Measurements from ENCODE around the gene C1orf94.

C1orf94 gene

GRCh38 chr1:34176830-34177603, at the start of gene C1orf94:
C1orf94 (plus strand) TSS chr1:34176907; CDS start chr1:34177790, 883 bp downstream.
- DNase-seq (ENCODE audit: low spot score): no peak

- no peak for DNase-seq (ENCODE audit: low spot score)
These were observed 49.4 kb upstream of the C1orf94 start for GRCh38 chr1:34127006-34128000.

GRCh38 chr1:34128186-34128889, 48.4 kb upstream of the C1orf94 start:
- DNase-seq (ENCODE audit: low spot score): no peak

- DNase-seq (ENCODE audit: low spot score): no peak
These were observed 47.1 kb upstream of the C1orf94 start for GRCh38 chr1:34129630-34130029.

- DNase-seq (ENCODE audit: low spot score): no peak
These were observed 46.4 kb upstream of the C1orf94 start for GRCh38 chr1:34130306-34130705.

- no peak for DNase-seq (ENCODE audit: low spot score)
These were observed 45.1 kb upstream of the C1orf94 start for GRCh38 chr1:34131396-34132160.

GRCh38 chr1:34132161-34132420, 44.6 kb upstream of the C1orf94 start:
- no peak for DNase-seq (ENCODE audit: low spot score)

GRCh38 chr1:34137411-34137810, 39.3 kb upstream of the C1orf94 start:
- no peak for DNase-seq (ENCODE audit: low spot score)

- DNase-seq (ENCODE audit: low spot score): no peak
These were observed 36.6 kb upstream of the C1orf94 start for GRCh38 chr1:34140011-34140676.

GRCh38 chr1:34143975-34144374, 32.7 kb upstream of the C1orf94 start:
- DNase-seq (ENCODE audit: low spot score): no peak

- DNase-seq (ENCODE audit: low spot score): no peak
These were observed 31.9 kb upstream of the C1orf94 start for GRCh38 chr1:34144766-34145165.

GRCh38 chr1:34147301-34147700, 29.4 kb upstream of the C1orf94 start:
- no peak for DNase-seq (ENCODE audit: low spot score)

- no peak for DNase-seq (ENCODE audit: low spot score)
These were observed 27.2 kb upstream of the C1orf94 start for GRCh38 chr1:34149501-34149900.

GRCh38 chr1:34153246-34153645, 23.5 kb upstream of the C1orf94 start:
- no peak for DNase-seq (ENCODE audit: low spot score)

GRCh38 chr1:34155860-34156259, 20.8 kb upstream of the C1orf94 start:
- no peak for DNase-seq (ENCODE audit: low spot score)

- DNase-seq (ENCODE audit: low spot score): no peak
These were observed 20.0 kb upstream of the C1orf94 start for GRCh38 chr1:34156739-34157138.

GRCh38 chr1:34162852-34163766, 13.6 kb upstream of the C1orf94 start:
- DNase-seq (ENCODE audit: low spot score): no peak

GRCh38 chr1:34163792-34164731, 12.6 kb upstream of the C1orf94 start:
- no peak for DNase-seq (ENCODE audit: low spot score)

GRCh38 chr1:34164771-34165391, 11.8 kb upstream of the C1orf94 start, which contains the start of gene CSMD2:
CSMD2 (minus strand) TSS chr1:34165230; CDS start chr1:34165097, 133 bp downstream.
- no peak for DNase-seq (ENCODE audit: low spot score)

All from LoVo (cell line).